Measurements from ENCODE around the gene HENMT1.

HENMT1 gene

GRCh38 chr1:108627256-108627655 is 33.6 kb downstream of the HENMT1 start:
- no peak for DNase-seq (ENCODE audit: low read depth)

- no peak for DNase-seq (ENCODE audit: low read depth)
Measured at GRCh38 chr1:108624069-108624468, 36.8 kb downstream of the HENMT1 start.

GRCh38 chr1:108617724-108618056 is 43.2 kb downstream of the HENMT1 start:
- no peak for DNase-seq (ENCODE audit: low read depth)

- DNase-seq (ENCODE audit: low read depth), result no peak
Measured at GRCh38 chr1:108617008-108617723, 43.7 kb downstream of the HENMT1 start.

- DNase-seq (ENCODE audit: low read depth), result no peak
Measured at GRCh38 chr1:108615544-108615943, 45.3 kb downstream of the HENMT1 start.

- no peak for DNase-seq (ENCODE audit: low read depth)
Measured at GRCh38 chr1:108612496-108612895, 48.4 kb downstream of the HENMT1 start.

- no peak for DNase-seq (ENCODE audit: low read depth)
Measured at GRCh38 chr1:108611984-108612383, 48.9 kb downstream of the HENMT1 start.

- DNase-seq (ENCODE audit: low read depth), result no peak
Measured at GRCh38 chr1:108610073-108610472, 50.8 kb downstream of the HENMT1 start.

- no peak for DNase-seq (ENCODE audit: low read depth)
Measured at GRCh38 chr1:108609483-108610049, 51.3 kb downstream of the HENMT1 start.

GRCh38 chr1:108606478-108606877 is 54.4 kb downstream of the HENMT1 start:
- DNase-seq (ENCODE audit: low read depth), result no peak

GRCh38 chr1:108605633-108606032 is 55.3 kb downstream of the HENMT1 start:
- DNase-seq (ENCODE audit: low read depth), result no peak

GRCh38 chr1:108601708-108602410 is 59.0 kb downstream of the HENMT1 start:
- DNase-seq (ENCODE audit: low read depth), result no peak

GRCh38 chr1:108600504-108600903 is 60.4 kb downstream of the HENMT1 start:
- no peak for DNase-seq (ENCODE audit: low read depth)

- DNase-seq (ENCODE audit: low read depth), result no peak
Measured at GRCh38 chr1:108598340-108598739, 62.6 kb downstream of the HENMT1 start.
